Fibroblast of lung (primary cell): ENCODE data around the gene ETV6.

Experiments used
- CTCF ChIP-seq, 2 donors: IDR thresholded peaks in 1 of 2; conservative IDR thresholded peaks in 1 of 2; 1 replicate in 1 of 2; 2 replicates in 1 of 2; pipeline ENCODE4 v1.5.1; 2011 to 2012; ENCODE audit warnings: low read length in 2 of 2, control low read depth in 1 of 2, inconsistent platforms in 1 of 2, low read depth in 1 of 2, mild to moderate bottlenecking in 1 of 2
- EZH2 ChIP-seq: IDR thresholded peaks from 2 replicates; pipeline ENCODE4 v1.5.1; 2012; ENCODE audit warnings: low read length, control low read depth, mild to moderate bottlenecking; ENCODE audit errors: missing control alignments

- no peak for TF ChIP-seq CTCF (conservative IDR thresholded peaks at IDR 0.05 in 1 of 2, IDR thresholded peaks at IDR 0.05 in 1 of 2; ENCODE audit: low read depth in 1 of 2, low read length in 2 of 2)
- no peak for TF ChIP-seq EZH2
These were observed 131.1 kb downstream of the ETV6 start for GRCh38 chr12:11780521-11781101.
